A673 (cell line): Measurements from ENCODE around the gene REC114. TPM values are rescaled to one million over a fixed set of nuclear protein-coding genes. Genes with fewer than 3 reads are reported as not detected.

Experiments used
- BruUV-seq: library from RNA; stranded (reverse); fragments of 400-500 nt; replicated peaks from 2 replicates; lab custom pipeline; 2021; lab: Mats Ljungman, UMichigan
- CTCF ChIA-PET: fragments of 300-600 bp; sonication (Branson Sonifier 250); formaldehyde crosslinking; loops from one replicate; lab custom pipeline; 2022; ENCODE audit warnings: antibody characterized with exemption; lab: Charles Lee
- POLR2A ChIA-PET: fragments of 300-600 bp; sonication (Branson Sonifier 250); formaldehyde crosslinking; loops from one replicate; lab custom pipeline; 2022; ENCODE audit warnings: antibody characterized with exemption; ENCODE audit not compliant: low non-redundant PET; lab: Charles Lee
- DNase-seq: peaks from one replicate; pipeline ENCODE4 v3.0.0-alpha.2; 2015; ENCODE audit warnings: low spot score
- H3K27ac ChIP-seq: fragments of 200-600 bp; sonication (generic); 2 replicates; pipeline ENCODE4 v1.5.1; 2016; ENCODE audit warnings: mixed run types, low read depth, mild to moderate bottlenecking, mixed read lengths, antibody characterized with exemption, low read length; ENCODE audit not compliant: poor library complexity, severe bottlenecking
- H3K27me3 ChIP-seq: fragments of 200-600 bp; sonication (generic); replicated peaks from 2 replicates; pipeline ENCODE4 v1.6.1; 2017; ENCODE audit warnings: mixed run types, low read depth, mild to moderate bottlenecking, mixed read lengths, antibody characterized with exemption, low read length; ENCODE audit not compliant: insufficient read depth, poor library complexity
- H3K36me3 ChIP-seq: fragments of 200-600 bp; sonication (generic); 2 replicates; pipeline ENCODE4 v1.6.1; 2016; ENCODE audit warnings: mixed run types, mild to moderate bottlenecking, mixed read lengths, antibody characterized with exemption, low read length; ENCODE audit not compliant: insufficient read depth, poor library complexity, severe bottlenecking
- H3K4me1 ChIP-seq: fragments of 200-600 bp; sonication (generic); 2 replicates; pipeline ENCODE4 v1.6.1; 2017; ENCODE audit warnings: mixed run types, mild to moderate bottlenecking, mixed read lengths, antibody characterized with exemption, low read length; ENCODE audit not compliant: insufficient read depth, poor library complexity, severe bottlenecking
- H3K4me3 ChIP-seq: fragments of 200-600 bp; sonication (generic); 2 replicates; pipeline ENCODE4 v1.5.1; 2016; ENCODE audit warnings: low read depth, mixed run types, mild to moderate bottlenecking, mixed read lengths, low read length; ENCODE audit not compliant: poor library complexity, severe bottlenecking
- H3K9me3 ChIP-seq: fragments of 200-600 bp; sonication (generic); 2 replicates; pipeline ENCODE4 v1.6.1; 2016; ENCODE audit warnings: mixed run types, low read depth, mild to moderate bottlenecking, mixed read lengths, antibody characterized with exemption, low read length; ENCODE audit not compliant: poor library complexity, severe bottlenecking
- EZH2 ChIP-seq: fragments of 200-600 bp; sonication (generic); IDR thresholded peaks from 2 replicates; pipeline ENCODE4 v1.6.1; 2017; ENCODE audit warnings: borderline replicate concordance, low read depth, mild to moderate bottlenecking, mixed read lengths, antibody characterized with exemption, low read length; ENCODE audit not compliant: poor library complexity, severe bottlenecking
- intact Hi-C: fragments of 100-400 bp; cut with micrococcal nuclease; formaldehyde crosslinking; loops from one replicate; pipeline ENCODE4 v1.10.0; 2022; ENCODE audit not compliant: unreplicated experiment
- total RNA-seq: library from RNA; stranded (reverse); gene quantifications from 2 replicates; pipeline ENCODE4 v1.2.3, GENCODE V29; 2021
- TF ChIP-seq, protein P1 (sequence below): fragments of 300-800, 200-600 bp; sonication (generic); conservative IDR thresholded peaks from 2 replicates; pipeline ENCODE4 v1.5.1; 2017; ENCODE audit warnings: low read depth, mild to moderate bottlenecking, antibody characterized with exemption, low read length, moderate library complexity, mixed read lengths

The REC114 gene
- total RNA-seq, 1 experiment from 2014 or later = not detected

DNA sequence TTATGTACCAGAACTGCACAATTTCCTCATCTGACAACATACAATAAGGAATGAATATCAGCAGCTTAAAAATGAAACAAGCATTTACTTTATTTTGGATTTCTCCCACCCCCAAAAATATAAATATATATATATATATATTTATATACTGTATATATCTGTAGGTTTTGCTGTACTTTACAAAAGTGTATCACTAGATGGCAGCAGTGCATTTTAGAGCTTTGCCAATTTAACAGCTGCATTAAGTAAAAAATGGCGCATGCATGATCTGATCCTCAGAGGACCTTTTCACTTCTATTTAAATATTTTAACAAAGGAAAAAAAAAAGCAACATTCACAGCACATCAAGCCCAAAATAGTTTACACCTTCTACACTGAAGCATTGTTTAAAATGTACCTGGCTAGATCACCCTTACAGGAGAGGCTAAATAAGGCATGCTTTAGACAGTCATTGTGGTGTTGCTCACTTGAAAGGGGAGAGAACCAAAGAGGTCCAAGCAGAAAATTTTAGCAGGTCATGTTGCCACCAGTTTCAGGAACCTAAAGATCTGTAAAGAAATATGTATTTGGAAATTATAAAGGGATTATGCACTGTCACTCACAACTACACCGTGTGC, 117.6 kb downstream of the REC114 start:
- intact Hi-C loops = loop anchor here (1.0 kb wide), 1 partner anchor 76 kb away; no protein-coding TSS in a partner anchor
- BruUV-seq = no TSS peak
- peak; percentile 83 for DNase-seq
- CTCF ChIA-PET = interaction anchor here (0.6 to 2.3 kb wide), 11 partner anchors 8 to 365 kb away, joined by 3 to 55 read pairs (median 5); no protein-coding TSS in a partner anchor
- no peaks in the 10 kb centered on the region for H3K9me3 ChIP-seq
- peaks cover 8% of the 10 kb centered on the region for H3K4me1 ChIP-seq
- POLR2A ChIA-PET = interaction anchor here (0.7 kb wide), 1 partner anchor 287 kb away, joined by 6 read pairs; no protein-coding TSS in a partner anchor
- peaks cover 33% of the 10 kb centered on the region for H3K36me3 ChIP-seq
- H3K4me3 ChIP-seq = no peak overlapping the region
- H3K27me3 ChIP-seq = no peaks in the 10 kb centered on the region
- H3K27ac ChIP-seq = no peak overlapping the region
- no peak for TF ChIP-seq EZH2
- TF ChIP-seq, protein P1, sequence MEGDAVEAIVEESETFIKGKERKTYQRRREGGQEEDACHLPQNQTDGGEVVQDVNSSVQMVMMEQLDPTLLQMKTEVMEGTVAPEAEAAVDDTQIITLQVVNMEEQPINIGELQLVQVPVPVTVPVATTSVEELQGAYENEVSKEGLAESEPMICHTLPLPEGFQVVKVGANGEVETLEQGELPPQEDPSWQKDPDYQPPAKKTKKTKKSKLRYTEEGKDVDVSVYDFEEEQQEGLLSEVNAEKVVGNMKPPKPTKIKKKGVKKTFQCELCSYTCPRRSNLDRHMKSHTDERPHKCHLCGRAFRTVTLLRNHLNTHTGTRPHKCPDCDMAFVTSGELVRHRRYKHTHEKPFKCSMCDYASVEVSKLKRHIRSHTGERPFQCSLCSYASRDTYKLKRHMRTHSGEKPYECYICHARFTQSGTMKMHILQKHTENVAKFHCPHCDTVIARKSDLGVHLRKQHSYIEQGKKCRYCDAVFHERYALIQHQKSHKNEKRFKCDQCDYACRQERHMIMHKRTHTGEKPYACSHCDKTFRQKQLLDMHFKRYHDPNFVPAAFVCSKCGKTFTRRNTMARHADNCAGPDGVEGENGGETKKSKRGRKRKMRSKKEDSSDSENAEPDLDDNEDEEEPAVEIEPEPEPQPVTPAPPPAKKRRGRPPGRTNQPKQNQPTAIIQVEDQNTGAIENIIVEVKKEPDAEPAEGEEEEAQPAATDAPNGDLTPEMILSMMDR = peak; percentile 61

DNA sequence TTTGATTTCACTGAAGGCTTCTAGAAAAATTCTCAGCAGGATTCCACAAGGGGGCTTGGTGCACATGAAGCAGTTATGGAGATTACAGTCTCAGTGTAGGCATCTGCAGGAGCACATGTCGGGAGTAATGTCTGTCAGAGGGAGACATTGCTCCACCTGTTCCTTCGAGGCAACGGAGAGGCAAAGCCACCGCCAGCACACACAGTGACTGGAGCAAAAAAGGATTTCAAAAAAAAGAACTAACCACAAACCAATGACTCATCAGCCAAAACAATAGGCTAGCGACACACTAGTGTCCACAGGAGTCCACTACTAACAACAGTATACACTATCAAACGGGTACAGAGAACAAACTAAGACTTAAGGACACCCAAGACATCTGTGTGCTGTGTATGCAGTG, 121.3 kb downstream of the REC114 start:
- CTCF ChIA-PET = no interaction called here
- intact Hi-C loops = no loop called here

DNA sequence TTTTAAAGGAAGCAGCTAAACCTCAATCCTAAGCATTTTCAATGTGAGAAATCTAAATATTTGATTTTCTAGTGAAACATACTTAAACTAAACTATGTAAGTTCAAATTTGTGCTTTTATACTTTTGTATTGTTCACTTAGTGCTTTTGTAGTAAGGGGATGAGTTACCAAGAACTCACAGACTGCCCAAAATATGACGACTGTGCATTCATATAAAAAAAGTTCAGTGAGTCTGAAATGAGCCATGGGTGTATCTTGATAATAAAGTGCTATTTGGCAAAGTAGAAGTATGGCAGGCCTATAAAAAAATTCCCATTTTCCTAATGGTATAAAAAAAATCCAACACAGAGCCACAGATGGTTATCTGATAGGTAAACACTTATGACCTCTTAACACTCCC, 124.1 kb downstream of the REC114 start:
- peaks cover 8% of the 10 kb centered on the region for H3K4me1 ChIP-seq
- ChIA-PET POLR2A (no interaction called here), CTCF (no interaction called here)
- TF ChIP-seq, protein P1 = no peak
- no peak for TF ChIP-seq EZH2
- no peaks in the 10 kb centered on the region for H3K9me3 ChIP-seq
- no peak for DNase-seq
- H3K4me3 ChIP-seq = no peak overlapping the region
- intact Hi-C loops = no loop called here
- BruUV-seq = no TSS peak
- peaks cover 47% of the 10 kb centered on the region for H3K36me3 ChIP-seq
- H3K27me3 ChIP-seq = no peaks in the 10 kb centered on the region
- H3K27ac ChIP-seq = no peak overlapping the region

More for the DNA sequence above, 121.3 kb downstream of the REC114 start:
- H3K27ac ChIP-seq = no peak overlapping the region
- POLR2A ChIA-PET = no interaction called here
- H3K36me3 ChIP-seq = peaks cover 26% of the 10 kb centered on the region
- BruUV-seq = no TSS peak
- H3K9me3 ChIP-seq = no peaks in the 10 kb centered on the region
- no peak overlapping the region for H3K4me3 ChIP-seq
- TF ChIP-seq, protein P1 = no peak
- no peak for TF ChIP-seq EZH2
- peaks cover 8% of the 10 kb centered on the region for H3K4me1 ChIP-seq
- no peaks in the 10 kb centered on the region for H3K27me3 ChIP-seq
- DNase-seq = peak; percentile 42
